ENCODE data around the gene DIS3L2. TPM values are rescaled to one million over a fixed set of nuclear protein-coding genes. Genes with fewer than 3 reads are reported as not detected.

Gene DIS3L2
- total RNA-seq, 4 donors from 2014 or later, result 40.6 to 105 (median 43.9) TPM

DNA sequence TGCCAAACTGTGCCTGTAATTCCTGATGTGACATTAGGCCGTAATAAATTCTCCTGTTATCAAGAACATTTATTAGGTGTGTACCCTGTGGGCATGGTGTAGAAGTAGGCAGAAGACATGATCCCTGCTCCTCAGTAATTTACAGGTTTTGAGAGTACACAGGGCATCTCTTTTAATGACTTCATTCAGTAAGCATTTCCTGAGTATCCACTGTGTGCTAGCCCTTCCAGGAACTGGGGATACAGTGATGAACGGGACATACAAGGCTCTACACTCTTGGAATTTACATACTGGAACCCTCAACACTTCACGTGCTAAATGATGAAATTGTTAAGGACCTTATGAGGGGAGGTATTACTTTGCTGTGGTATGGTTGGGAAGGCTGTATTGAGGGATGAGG, 30.2 kb downstream of the DIS3L2 start:
- H3K27me3 ChIP-seq, result no peaks in the 10 kb centered on the region
- H3K9me3 ChIP-seq, result no peaks in the 10 kb centered on the region
- no peak overlapping the region for H3K4me3 ChIP-seq
- DNase-seq (ENCODE audit: low spot score in 2 of 2), result no peak
- TF ChIP-seq POLR2A (IDR thresholded peaks at IDR 0.05), result no peak
- no peak for TF ChIP-seq EP300 (IDR thresholded peaks at IDR 0.05)
- no peak for TF ChIP-seq POLR2AphosphoS5 (IDR thresholded peaks at IDR 0.05)
- TF ChIP-seq, protein P1, sequence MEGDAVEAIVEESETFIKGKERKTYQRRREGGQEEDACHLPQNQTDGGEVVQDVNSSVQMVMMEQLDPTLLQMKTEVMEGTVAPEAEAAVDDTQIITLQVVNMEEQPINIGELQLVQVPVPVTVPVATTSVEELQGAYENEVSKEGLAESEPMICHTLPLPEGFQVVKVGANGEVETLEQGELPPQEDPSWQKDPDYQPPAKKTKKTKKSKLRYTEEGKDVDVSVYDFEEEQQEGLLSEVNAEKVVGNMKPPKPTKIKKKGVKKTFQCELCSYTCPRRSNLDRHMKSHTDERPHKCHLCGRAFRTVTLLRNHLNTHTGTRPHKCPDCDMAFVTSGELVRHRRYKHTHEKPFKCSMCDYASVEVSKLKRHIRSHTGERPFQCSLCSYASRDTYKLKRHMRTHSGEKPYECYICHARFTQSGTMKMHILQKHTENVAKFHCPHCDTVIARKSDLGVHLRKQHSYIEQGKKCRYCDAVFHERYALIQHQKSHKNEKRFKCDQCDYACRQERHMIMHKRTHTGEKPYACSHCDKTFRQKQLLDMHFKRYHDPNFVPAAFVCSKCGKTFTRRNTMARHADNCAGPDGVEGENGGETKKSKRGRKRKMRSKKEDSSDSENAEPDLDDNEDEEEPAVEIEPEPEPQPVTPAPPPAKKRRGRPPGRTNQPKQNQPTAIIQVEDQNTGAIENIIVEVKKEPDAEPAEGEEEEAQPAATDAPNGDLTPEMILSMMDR (IDR thresholded peaks at IDR 0.05), result no peak
- H3K36me3 ChIP-seq, result no peaks in the 10 kb centered on the region
- H3K27ac ChIP-seq, result no peak overlapping the region
- WGBS, result 81% methylated on average over 3 of the region's 3 CpGs
- peaks cover 7% of the 10 kb centered on the region for H3K4me1 ChIP-seq

DNA sequence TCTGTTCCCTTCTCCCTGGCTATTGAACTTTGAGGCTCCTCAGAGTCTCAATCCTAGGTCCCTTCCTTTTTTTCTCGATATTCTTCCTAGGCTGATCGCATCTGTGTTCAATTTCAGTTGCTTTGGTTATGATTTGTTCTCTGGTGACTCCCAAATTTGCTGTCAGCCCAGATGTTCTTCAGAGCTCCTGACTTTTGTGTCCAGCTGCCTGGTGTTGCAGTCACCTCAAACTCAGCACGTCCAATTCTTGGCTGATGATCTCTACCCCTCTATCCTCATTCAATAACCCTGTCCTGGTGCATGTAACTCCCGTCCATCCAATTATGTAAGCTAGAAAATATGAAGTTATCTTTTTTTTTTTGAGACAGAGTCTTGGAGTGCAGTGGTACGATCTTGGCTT, 31.4 kb downstream of the DIS3L2 start:
- Histone ChIP-seq H3K36me3 (no peaks in the 10 kb centered on the region), H3K27me3 (no peaks in the 10 kb centered on the region), H3K4me3 (no peak overlapping the region), H3K4me1 (no peaks in the 10 kb centered on the region), H3K27ac (no peak overlapping the region), H3K9me3 (no peaks in the 10 kb centered on the region)
- 57% methylated on average over 5 of the region's 5 CpGs for WGBS
- no peak for DNase-seq (ENCODE audit: low spot score in 2 of 2)
- TF ChIP-seq, protein P1 (IDR thresholded peaks at IDR 0.05), result no peak
- TF ChIP-seq POLR2AphosphoS5 (IDR thresholded peaks at IDR 0.05) (no peak), POLR2A (IDR thresholded peaks at IDR 0.05) (no peak), EP300 (IDR thresholded peaks at IDR 0.05) (no peak)

DNA sequence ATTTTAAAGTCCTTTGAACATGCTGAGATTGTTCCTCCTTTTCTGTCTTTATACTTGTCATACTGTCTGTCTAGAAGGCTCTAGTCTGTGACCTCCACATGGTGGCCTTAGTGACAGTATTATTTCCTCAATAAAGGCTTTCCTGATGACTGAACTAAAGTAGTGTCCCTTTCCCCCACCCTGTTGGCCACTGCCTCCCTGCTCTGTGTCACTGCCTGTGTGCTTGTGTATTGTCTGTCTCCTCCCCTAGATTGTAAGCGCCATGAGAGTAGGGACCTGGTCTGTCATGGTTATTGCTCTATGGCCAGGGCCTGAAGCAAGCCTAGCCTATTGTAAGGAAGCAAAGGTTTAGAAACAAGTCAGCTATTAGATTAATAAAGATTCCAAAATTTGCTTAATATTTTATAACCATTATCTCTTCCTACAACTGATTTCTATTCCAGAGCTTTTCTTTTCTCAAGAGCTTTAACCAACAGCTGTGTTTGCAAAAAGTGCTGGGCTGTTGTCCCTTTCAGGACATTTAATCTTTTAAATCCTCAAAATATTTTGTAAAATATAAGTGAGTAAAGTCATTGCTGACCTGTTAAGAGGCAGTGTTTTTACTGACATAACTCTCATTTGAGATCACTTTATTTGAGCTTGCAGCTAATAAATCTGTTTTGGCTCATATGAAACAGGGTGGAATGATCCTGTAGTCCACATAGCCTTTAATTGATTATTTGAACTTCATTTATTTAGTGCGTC, 35.5 kb downstream of the DIS3L2 start:
- TF ChIP-seq EP300 (IDR thresholded peaks at IDR 0.05), result no peak
- TF ChIP-seq, protein P1 (IDR thresholded peaks at IDR 0.05), result no peak
- no peak for TF ChIP-seq POLR2AphosphoS5 (IDR thresholded peaks at IDR 0.05)
- no peak for TF ChIP-seq POLR2A (IDR thresholded peaks at IDR 0.05)
- DNase-seq (ENCODE audit: low spot score in 2 of 2), result no peak
- no peak overlapping the region for H3K27ac ChIP-seq
- H3K36me3 ChIP-seq, result no peaks in the 10 kb centered on the region
- 96% methylated on average over 2 of the region's 2 CpGs for WGBS
- no peaks in the 10 kb centered on the region for H3K9me3 ChIP-seq
- no peaks in the 10 kb centered on the region for H3K4me1 ChIP-seq
- H3K27me3 ChIP-seq, result no peaks in the 10 kb centered on the region
- H3K4me3 ChIP-seq, result no peak overlapping the region

DNA sequence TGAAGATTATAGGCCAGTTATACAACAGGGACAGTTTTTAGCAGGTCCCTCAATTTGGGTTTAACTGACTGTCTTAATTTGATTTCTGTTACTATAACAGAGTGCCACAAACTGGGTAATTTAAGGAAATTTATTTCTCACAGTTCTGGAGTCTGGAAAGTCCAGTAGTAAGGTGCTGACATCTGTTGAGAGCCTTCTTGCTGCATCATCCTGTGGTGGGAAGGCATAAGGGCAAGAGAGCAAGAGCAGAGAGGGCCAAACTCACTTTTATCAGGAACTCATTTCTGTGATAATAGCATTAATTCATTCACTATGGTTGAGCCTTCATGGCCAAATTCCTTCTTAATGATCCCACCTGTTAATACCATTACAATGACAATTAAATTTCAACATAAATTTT, 36.5 kb downstream of the DIS3L2 start:
- TF ChIP-seq EP300 (IDR thresholded peaks at IDR 0.05) (no peak), POLR2AphosphoS5 (IDR thresholded peaks at IDR 0.05) (no peak), POLR2A (IDR thresholded peaks at IDR 0.05) (no peak)
- TF ChIP-seq, protein P1 (IDR thresholded peaks at IDR 0.05), result no peak
- no peak overlapping the region for H3K27ac ChIP-seq
- no peaks in the 10 kb centered on the region for H3K9me3 ChIP-seq
- no peaks in the 10 kb centered on the region for H3K4me1 ChIP-seq
- no peaks in the 10 kb centered on the region for H3K36me3 ChIP-seq
- no peak overlapping the region for H3K4me3 ChIP-seq
- no peak for DNase-seq (ENCODE audit: low spot score in 2 of 2)
- H3K27me3 ChIP-seq, result no peaks in the 10 kb centered on the region

DNA sequence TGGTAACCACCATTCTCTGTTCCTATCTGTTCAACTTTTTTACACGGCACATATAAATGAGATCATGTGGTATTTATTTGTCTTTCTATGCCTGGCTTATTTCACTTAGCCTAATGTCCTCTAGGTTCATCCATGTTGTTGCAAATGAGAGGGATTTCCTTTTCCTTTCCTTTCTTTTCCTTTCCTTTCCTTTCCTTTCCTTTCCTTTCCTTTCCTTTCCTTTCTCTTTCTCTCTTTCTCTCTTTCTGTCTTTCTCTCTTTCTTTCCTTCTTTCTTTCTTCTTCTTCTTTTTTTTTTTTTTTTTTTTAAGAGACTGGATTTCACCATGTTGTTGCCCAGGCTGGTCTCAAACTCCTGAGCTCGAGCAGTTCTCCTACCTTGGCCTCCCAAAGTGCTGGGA, 38.9 kb downstream of the DIS3L2 start:
- Histone ChIP-seq H3K4me1 (no peaks in the 10 kb centered on the region), H3K9me3 (no peaks in the 10 kb centered on the region), H3K4me3 (no peak overlapping the region), H3K27ac (no peak overlapping the region), H3K36me3 (no peaks in the 10 kb centered on the region), H3K27me3 (no peaks in the 10 kb centered on the region)
- DNase-seq (ENCODE audit: low spot score in 2 of 2), result no peak
- WGBS, result 93% methylated on average over 2 of the region's 2 CpGs
- TF ChIP-seq POLR2AphosphoS5 (IDR thresholded peaks at IDR 0.05) (no peak), EP300 (IDR thresholded peaks at IDR 0.05) (no peak)
- TF ChIP-seq, protein P1 (IDR thresholded peaks at IDR 0.05), result no peak
